ENCODE results near the gene METTL6.
A peak's percentile ranks its signal among the peaks of the same experiment; 100 is the strongest.
"Not testable (repeated sequence)": the region's sequence is repeated elsewhere in the genome, so short reads cannot be mapped to it uniquely, and the experiment has no call there.

Gene METTL6

GRCh38 chr3:15405448-15406050 lies 21.8 kb downstream of the METTL6 start:
- peak; percentile 67 for DNase-seq (ENCODE audit: low read depth)
- peak; percentile 59 for TF ChIP-seq CTCF (IDR thresholded peaks at IDR 0.05; ENCODE audit: insufficient read depth, low read depth, low read length, missing control alignments)
- H3K4me3 ChIP-seq (ENCODE audit: low read length), result no peak overlapping the region

GRCh38 chr3:15404767-15405166 lies 22.6 kb downstream of the METTL6 start:
- DNase-seq (ENCODE audit: low read depth), result no peak
- no peak overlapping the region for H3K4me3 ChIP-seq (ENCODE audit: low read length)
- no peak for TF ChIP-seq CTCF (IDR thresholded peaks at IDR 0.05; ENCODE audit: insufficient read depth, low read depth, low read length, missing control alignments)

- no peak overlapping the region for H3K4me3 ChIP-seq (ENCODE audit: low read length)
- no peak for TF ChIP-seq CTCF (IDR thresholded peaks at IDR 0.05; ENCODE audit: insufficient read depth, low read depth, low read length, missing control alignments)
- peak; percentile 33 for DNase-seq (ENCODE audit: low read depth)
Observed at GRCh38 chr3:15403965-15404364, 23.4 kb downstream of the METTL6 start.

DNA sequence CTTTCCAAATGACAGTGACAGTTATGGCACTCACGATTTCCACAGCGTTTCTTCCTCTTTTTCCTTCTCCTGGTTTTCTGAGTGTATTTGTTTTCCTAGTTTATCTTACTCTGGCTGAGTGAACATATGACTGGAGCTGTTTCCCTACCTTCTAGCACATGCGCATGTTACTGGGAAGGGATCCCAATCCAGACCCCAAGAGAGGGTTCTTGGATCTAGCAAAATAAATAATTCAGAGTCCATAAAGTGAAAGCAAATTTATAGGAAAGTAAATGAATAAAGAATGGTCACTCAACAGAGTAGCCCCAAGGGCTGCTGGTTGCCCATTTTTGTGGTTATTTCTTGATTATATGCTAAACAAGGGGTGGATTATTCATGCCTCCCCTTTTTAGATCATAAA lies 23.8 kb downstream of the METTL6 start:
- no peak overlapping the region for H3K4me3 ChIP-seq (ENCODE audit: low read length)
- no peak for DNase-seq (ENCODE audit: low read depth)
- no peak for TF ChIP-seq CTCF (IDR thresholded peaks at IDR 0.05; ENCODE audit: insufficient read depth, low read depth, low read length, missing control alignments)

GRCh38 chr3:15401936-15402335 lies 25.4 kb downstream of the METTL6 start:
- H3K4me3 ChIP-seq (ENCODE audit: low read length), result no peak overlapping the region
- no peak for TF ChIP-seq CTCF (IDR thresholded peaks at IDR 0.05; ENCODE audit: insufficient read depth, low read depth, low read length, missing control alignments)

GRCh38 chr3:15399970-15400369 lies 27.4 kb downstream of the METTL6 start:
- no peak for DNase-seq (ENCODE audit: low read depth)
- TF ChIP-seq CTCF (IDR thresholded peaks at IDR 0.05; ENCODE audit: insufficient read depth, low read depth, low read length, missing control alignments), result no peak
- no peak overlapping the region for H3K4me3 ChIP-seq (ENCODE audit: low read length)

More at GRCh38 chr3:15401936-15402335, 25.4 kb downstream of the METTL6 start:
- no peak for DNase-seq (ENCODE audit: low read depth)

GRCh38 chr3:15398731-15399133 lies 28.6 kb downstream of the METTL6 start:
- not testable (repeated sequence) for H3K4me3 ChIP-seq (ENCODE audit: low read length); DNase-seq (ENCODE audit: low read depth)

DNA sequence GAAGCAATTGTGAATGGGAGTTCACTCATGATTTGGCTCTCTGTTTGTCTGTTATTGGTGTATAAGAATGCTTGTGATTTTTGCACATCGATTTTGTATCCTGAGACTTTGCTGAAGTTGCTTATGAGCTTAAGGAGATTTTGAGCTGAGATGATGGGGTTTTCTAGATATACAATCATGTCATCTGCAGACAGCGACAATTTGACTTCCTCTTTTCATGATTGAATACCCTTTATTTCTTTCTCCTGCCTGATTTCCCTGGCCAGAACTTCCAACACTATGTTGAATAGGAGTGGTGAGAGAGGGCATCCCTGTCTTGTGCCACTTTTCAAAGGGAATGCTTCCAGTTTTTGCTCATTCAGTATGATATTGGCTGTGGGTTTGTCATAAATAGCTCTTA lies 34.1 kb downstream of the METTL6 start:
- DNase-seq (ENCODE audit: low read depth); H3K4me3 ChIP-seq (ENCODE audit: low read length): not testable (repeated sequence)

All from epithelial cell of esophagus (primary cell).